Activated CD8-positive, alpha-beta memory T cell treated with anti-CD3 and anti-CD28 coated beads, Interleukin-2, amount 50 U/mL, for 48 hours (primary cell): ENCODE data around the gene ZSWIM5.
A peak's percentile ranks its signal among the peaks of the same experiment; 100 is the strongest.
"Not testable (repeated sequence)": the region's sequence is repeated elsewhere in the genome, so short reads cannot be mapped to it uniquely, and the experiment has no call there.

Experiments used
- DNase-seq: peaks from one replicate; pipeline ENCODE4 v3.0.0-alpha.2; 2020

ZSWIM5 gene

DNA sequence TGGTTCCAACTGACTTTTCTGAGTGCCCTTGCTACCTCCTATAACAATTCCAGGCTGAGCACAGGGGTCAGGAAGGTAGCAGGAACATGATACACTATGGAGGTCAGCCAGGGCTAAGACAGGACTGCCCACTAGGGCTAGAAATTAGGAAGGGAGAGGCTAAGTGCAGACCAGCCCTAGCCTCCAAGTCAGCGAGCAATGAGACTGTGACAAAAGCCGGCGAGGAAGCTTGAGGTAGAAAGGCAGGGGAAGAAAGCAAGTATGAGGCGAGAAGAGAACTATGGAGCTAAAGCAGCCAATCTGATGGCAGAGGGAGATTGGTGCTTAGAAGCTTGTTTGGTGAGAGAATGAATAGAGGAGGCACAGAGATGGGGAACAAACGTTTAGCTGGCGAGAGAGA is 189.6 kb downstream of the ZSWIM5 start:
- no peak for DNase-seq

GRCh38 chr1:45016090-45016697 is 190.2 kb downstream of the ZSWIM5 start:
- DNase-seq = no peak

DNA sequence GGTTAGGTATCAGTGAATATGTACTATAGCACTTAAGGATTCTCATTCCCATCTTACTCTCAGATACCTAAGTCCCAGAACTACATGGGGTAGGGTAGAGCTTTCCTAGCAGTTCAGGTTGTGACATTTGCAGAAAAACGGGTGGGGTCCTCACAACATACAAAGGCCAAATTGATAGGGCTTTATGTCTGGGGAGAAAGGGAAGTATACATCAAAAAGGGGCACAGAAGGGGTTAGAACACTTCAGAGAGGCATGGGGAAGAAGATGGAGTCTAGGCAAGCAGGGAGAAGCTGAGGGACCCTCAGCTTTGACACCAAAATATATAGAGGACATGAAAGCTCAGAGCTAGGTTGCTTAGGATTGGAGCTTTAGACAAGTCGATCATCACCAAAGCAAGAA is 190.7 kb downstream of the ZSWIM5 start:
- no peak for DNase-seq

GRCh38 chr1:45014321-45015028 is 191.9 kb downstream of the ZSWIM5 start:
- DNase-seq = peak; percentile 80

GRCh38 chr1:45013551-45014209 is 192.7 kb downstream of the ZSWIM5 start:
- DNase-seq = no peak

DNA sequence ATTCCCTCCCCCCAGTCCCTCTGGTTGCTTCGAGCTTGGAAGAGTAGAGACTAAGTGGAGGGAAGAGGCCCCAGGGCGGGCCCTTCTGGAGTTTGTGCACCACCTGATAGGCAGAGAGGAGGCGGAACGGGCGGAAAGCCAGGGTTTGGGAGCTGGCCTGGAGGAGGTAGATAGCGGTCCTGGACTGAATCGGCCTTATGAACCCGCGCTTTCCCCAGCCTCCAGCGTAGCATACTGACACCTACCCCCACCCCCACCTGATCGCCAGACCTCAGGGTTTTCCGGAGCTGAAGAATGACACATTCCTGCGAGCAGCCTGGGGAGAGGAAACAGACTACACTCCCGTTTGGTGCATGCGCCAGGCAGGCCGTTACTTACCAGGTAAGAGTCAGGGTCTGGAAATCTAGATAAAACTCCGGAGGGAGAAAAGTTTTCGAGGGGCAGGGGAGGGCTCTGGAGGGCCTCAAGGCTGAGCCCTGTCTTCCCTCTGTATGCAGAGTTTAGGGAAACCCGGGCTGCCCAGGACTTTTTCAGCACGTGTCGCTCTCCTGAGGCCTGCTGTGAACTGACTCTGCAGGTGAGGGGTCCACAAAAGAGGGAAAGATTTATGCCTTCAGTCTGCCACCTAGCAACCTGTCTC is 193.6 kb downstream of the ZSWIM5 start:
- peak; percentile 78 for DNase-seq

GRCh38 chr1:45011837-45012638 is 194.4 kb downstream of the ZSWIM5 start, which contains the start of gene UROD:
TSS of gene UROD (plus strand) at chr1:45012254. CDS start at chr1:45012266, 12 bp downstream.
- peak; percentile 88 for DNase-seq

DNA sequence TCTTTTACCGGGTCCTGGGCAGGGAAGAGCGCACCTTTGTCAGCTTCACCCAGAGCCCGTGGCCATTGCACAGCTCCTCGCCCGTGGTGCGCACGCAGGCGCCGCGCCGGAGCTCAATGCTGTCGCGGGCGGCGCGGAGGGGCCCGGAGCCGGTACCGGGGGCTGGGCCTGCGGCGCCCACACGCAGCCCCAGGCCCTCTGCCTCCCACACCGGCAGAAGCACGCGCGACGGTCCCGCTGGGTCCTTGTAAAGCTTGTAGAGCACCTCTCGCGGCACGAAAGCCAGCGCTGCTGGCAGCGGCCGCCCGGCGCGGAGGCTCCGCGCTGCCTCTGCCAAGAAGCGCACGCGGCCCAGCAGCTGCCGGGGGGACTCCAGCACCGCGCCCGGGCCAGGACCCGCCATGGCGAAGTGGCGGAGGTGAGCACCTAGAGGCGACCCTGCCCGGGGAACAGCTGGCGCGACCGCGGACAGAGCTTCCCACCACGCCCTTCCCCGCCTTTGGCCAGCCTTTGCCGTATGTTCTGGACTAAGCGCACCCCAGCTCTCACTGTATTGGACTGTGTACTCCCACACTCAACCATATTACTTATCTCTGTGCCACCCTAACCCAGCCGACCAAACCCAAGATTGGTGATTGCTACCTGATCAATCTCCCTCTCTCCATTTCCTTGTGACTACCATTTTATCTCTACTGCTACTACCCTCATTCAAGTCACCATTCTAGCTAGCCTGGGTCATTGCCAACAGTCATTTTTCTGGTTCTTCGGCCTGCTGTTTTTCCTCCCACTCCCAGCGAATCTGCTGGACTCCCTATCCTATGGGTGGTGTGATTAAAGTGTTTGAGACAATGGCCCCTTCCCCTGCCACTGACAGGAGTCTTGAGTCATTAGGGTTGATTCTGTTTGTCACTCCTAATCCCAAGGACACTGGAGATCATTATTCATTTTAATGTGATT is 195.3 kb downstream of the ZSWIM5 start, which contains the start of gene HECTD3:
Gene HECTD3 (minus strand): TSS at position 470 of the 957 bp plus-strand sequence. CDS start 67 bp downstream, at position 403.
- DNase-seq = peak; percentile 83

DNA sequence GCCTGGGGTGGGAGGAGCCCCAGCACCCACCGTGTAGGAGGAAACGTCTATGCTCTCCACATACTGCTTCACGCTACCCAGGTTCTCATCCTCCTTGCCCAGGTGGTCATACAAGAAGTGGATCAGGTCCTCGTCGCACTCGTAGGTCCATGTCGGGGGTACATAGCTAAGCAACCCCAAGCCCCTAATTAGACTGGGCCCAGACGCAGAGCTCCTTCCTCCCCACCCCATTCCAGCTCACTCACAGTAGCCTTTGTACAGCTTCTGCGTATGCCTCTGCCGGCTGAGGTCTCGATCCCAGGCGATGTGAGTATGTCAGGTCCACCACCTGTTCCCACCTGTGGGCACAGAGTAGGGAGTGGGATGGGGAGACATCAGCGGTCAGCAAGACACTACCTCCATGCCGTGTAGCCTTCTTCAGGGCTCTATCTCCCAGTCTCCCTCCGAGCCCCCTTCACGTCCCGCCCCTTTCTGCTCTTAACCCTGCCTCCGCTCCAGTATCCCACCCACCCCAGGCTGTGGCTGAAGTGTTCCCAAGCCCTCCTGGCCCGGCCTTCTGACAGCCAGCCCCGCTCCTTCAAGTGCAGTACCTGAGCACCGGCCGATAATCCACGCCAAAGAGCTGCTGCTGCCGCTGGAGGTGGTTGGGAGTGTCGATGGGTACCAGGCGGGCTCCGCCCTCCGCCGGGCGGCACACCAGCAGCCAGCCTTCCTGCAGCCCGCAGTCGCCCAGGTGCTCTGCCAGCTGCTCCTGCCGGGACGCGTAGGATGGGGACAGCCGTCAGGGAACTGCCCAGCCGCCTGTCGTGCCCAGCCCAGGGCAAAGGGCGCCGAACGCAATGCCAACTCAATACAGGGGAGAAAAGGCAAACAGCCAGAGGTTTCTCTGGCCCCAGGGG is 196.2 kb downstream of the ZSWIM5 start:
- DNase-seq = peak; percentile 70

DNA sequence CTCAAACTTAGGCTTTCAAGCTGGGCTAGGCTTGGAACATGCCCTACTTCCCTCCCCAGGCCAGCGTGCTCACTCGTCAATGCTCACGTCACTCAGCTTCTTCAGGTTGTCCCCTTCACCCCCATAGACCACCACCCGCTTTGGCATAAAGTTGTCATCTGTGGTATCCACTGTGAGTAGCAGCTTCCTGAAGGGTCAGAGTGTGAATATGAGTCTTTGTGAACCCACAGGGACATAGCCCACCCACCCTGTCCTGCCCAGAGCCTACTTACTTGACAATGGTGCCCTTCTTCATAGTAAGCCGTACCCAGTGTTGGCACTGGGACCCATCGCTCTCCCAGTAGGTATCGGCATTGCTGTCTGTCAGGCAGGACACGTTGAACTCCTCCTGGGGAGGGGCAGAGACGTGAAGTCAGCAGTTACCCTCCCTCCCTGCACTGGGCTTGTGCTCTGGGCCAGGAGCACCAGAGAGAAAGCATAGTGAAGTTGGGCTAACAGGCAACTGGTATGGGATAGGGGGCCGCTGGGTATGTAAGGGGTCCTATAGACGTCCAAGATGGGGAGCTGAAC is 197.0 kb downstream of the ZSWIM5 start:
- no peak for DNase-seq

DNA sequence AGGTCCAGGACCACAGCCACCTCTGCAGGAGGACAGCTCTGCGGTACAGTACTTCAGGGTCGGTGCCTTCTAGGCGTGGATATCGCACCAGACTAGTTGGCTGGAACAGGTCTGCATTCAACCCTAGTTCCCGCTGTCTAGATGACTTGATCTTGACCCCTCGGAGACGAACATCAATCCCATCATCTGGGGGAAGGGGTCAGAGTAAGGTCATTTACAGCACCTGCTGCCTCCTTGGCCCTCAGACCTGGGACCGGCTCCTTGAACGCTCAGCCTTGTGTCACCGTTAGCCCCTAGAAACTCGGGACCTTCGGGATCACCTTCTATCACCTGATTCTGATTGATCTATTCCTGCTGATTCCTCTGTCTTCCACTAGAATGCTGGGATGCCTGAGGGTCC is 197.9 kb downstream of the ZSWIM5 start:
- DNase-seq = no peak

- DNase-seq = no peak
These were observed 198.3 kb downstream of the ZSWIM5 start for GRCh38 chr1:45008076-45008475.

DNA sequence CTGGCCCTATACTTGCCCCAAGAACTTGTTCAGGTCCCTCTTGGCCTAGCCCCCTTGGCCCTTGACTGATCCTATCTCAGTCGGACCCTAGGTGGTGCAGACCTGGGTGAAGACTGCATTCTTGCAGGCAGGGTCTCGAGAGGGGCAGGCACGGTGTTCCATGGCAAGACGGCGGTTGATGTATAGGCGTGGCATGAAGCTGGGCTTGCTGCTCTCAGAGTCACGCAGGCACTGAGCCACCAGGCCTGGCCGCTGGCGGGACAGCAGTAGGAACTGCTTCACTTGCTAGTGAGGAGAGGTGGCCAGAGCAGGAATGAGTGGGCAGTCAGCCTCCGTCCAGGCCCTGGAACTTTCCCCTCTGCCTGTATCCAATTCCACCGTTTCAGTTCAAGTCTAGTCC is 199.1 kb downstream of the ZSWIM5 start:
- no peak for DNase-seq

DNA sequence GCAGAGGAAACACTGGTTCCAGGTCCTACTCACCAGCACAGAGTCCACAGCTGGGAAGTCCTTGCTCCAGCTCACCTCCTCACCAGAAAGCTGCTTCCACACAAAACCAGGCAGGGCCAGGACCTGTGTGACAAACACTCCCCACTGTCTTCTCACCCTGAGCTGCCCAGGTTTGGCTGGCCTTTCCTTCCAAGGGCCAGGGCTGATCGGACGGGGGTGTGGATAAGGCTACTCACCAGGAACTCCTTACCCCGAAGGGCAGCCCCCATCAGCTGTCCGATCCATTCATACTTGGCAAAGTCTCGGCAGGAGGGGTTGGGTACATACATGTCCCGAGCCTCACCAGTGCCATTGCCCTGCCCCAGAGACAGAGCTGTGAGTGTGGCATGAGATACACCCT is 200.6 kb downstream of the ZSWIM5 start:
- DNase-seq = no peak

GRCh38 chr1:45004281-45004920 is 202.0 kb downstream of the ZSWIM5 start:
- DNase-seq = no peak

DNA sequence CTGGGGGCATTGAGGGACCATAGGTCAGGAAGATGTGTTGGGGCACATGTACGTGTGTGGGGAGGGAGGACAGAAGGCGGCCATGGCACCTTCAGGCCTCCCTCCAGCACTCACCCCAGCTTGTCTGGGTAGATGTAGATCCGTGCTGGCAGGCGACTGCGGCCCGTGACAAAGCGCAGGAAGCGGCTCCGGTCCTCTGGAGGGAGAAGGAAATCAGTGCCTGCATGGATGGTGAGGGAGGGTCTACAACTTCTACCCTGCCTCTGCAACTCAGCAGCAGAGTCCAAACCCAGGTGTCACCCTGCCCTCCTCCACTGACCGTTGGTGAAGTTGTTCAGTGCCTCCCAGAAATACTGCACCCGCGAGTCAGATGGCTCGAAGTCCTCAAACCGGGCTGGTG is 202.7 kb downstream of the ZSWIM5 start:
- no peak for DNase-seq

DNA sequence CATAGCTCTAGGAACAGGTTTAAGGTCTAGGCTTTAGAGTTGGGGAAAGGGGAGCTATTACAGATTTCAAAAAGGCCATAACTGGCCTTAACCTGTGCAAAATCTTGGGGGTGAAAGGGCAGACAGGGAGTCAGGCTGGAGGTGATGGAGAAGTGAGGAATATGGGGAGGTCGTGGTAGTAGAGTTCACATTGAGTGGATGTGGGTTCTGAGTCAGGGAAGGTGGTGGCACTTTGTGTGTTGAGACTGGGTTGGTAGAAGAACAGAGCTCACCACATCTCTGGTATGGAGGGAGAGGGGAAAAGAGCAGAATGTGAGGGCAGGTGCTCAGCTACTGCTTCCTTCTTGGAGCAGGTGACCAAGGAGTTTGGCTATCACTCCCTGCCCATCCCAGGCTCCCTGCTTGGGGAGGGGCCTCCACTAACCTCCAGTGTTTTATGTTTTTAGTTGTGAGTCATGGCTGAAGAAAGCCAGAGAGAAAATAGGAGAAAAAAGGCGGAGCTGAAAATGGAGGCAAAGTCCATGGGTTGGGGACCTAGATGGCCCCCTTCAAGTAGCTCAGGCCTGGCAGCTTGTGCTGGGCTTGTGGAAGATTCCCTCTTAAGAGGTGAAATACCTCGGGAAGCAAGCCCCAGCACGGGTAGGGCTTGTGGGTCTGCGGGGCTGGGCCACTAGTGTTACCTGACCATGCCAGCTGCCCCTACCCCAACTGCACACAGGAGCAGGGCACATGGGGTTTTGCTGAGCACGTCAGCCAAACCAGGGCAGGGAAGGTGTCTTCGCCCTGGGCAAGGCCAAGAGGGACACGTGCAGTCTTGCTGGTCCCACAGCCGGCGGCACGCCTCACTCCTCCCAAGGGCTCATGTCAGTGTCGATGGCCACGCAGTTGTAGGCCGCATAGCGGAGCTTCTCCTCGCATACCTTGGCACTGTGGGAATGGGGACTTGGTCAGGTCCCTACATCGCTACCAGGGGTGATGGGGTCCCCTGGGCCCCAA is 203.5 kb downstream of the ZSWIM5 start:
- no peak for DNase-seq

- not testable (repeated sequence) for DNase-seq
These were observed 204.8 kb downstream of the ZSWIM5 start for GRCh38 chr1:45001576-45001975.
